ENCODE data around the gene DNASE1L2. TPM values are rescaled to one million over a fixed set of nuclear protein-coding genes. Genes with fewer than 3 reads are reported as not detected.

DNASE1L2 gene
- total and polyA plus RNA-seq, 4 experiments from 2014 or later: 3.9 to 4.8 TPM; not detected in 2

- Mint-ChIP-seq H3K4me3 (no peak overlapping the region), H3K4me1 (peaks cover 0 to 9% (median 0%) of the 10 kb centered on the region in 4 donors), H3K27me3 (peaks cover 0 to 1% of the 10 kb centered on the region in 2 donors), H3K9me3 (no peaks in the 10 kb centered on the region), H3K27ac (no peak overlapping the region), H3K36me3 (peaks cover 10 to 26% of the 10 kb centered on the region in 2 donors)
- no peak for DNase-seq
- Histone ChIP-seq H3K27me3 (ENCODE audit: insufficient read depth, low read length) (no peaks in the 10 kb centered on the region), H3K36me3 (ENCODE audit: insufficient read depth, low read length) (peaks cover 33% of the 10 kb centered on the region), H3K4me1 (ENCODE audit: insufficient read depth, low read length) (no peaks in the 10 kb centered on the region), H3K9me3 (ENCODE audit: control insufficient read depth in 1 of 2, low read length in 2 of 2) (no peaks in the 10 kb centered on the region), H3K27ac (ENCODE audit: low read depth, low read length) (no peak overlapping the region), H3K4me3 (ENCODE audit: low read length in 2 of 2) (no peak overlapping the region)
- ChIA-PET CTCF (ENCODE audit: partially characterized antibody) (no interaction called here), POLR2A (ENCODE audit: partially characterized antibody) (no interaction called here)
- intact Hi-C loops (cut with micrococcal nuclease): no loop called here
These were observed 1.5 kb upstream of the DNASE1L2 start for GRCh38 chr16:2234813-2235170.

- no peak overlapping the region for H3K27ac Mint-ChIP-seq
- no peaks in the 10 kb centered on the region for H3K9me3 Mint-ChIP-seq
- no peak overlapping the region for H3K4me3 Mint-ChIP-seq
- Histone ChIP-seq H3K4me1 (ENCODE audit: insufficient read depth, low read length) (no peaks in the 10 kb centered on the region), H3K36me3 (ENCODE audit: insufficient read depth, low read length) (peaks cover 29% of the 10 kb centered on the region), H3K27me3 (ENCODE audit: insufficient read depth, low read length) (no peaks in the 10 kb centered on the region), H3K27ac (ENCODE audit: low read depth, low read length) (no peak overlapping the region), H3K9me3 (ENCODE audit: control insufficient read depth in 1 of 2, low read length in 2 of 2) (no peaks in the 10 kb centered on the region), H3K4me3 (ENCODE audit: low read length in 2 of 2) (no peak overlapping the region)
- peaks cover 0 to 9% (median 0%) of the 10 kb centered on the region in 4 donors for H3K4me1 Mint-ChIP-seq
- peaks cover 6 to 21% of the 10 kb centered on the region in 2 donors for H3K36me3 Mint-ChIP-seq
- CTCF ChIA-PET (ENCODE audit: partially characterized antibody): no interaction called here
- POLR2A ChIA-PET (ENCODE audit: partially characterized antibody): no interaction called here
- intact Hi-C loops (cut with micrococcal nuclease): no loop called here
- DNase-seq: no peak
- no peaks in the 10 kb centered on the region for H3K27me3 Mint-ChIP-seq
These were observed 1.0 kb upstream of the DNASE1L2 start for GRCh38 chr16:2235234-2235651.

GRCh38 chr16:2235695-2236336, 428 bp upstream of the DNASE1L2 start:
- intact Hi-C loops (cut with micrococcal nuclease): no loop called here
- Histone ChIP-seq H3K27me3 (ENCODE audit: insufficient read depth, low read length) (no peaks in the 10 kb centered on the region), H3K36me3 (ENCODE audit: insufficient read depth, low read length) (peaks cover 29% of the 10 kb centered on the region), H3K27ac (ENCODE audit: low read depth, low read length) (no peak overlapping the region), H3K4me3 (ENCODE audit: low read length in 2 of 2) (no peak overlapping the region), H3K4me1 (ENCODE audit: insufficient read depth, low read length) (no peaks in the 10 kb centered on the region), H3K9me3 (ENCODE audit: control insufficient read depth in 1 of 2, low read length in 2 of 2) (no peaks in the 10 kb centered on the region)
- peaks cover 0 to 9% (median 0%) of the 10 kb centered on the region in 4 donors for H3K4me1 Mint-ChIP-seq
- POLR2A ChIA-PET (ENCODE audit: partially characterized antibody): interaction anchor here (0.9 to 1.1 kb wide), 2 partner anchors 17 to 20 kb away, joined by 3 to 5 read pairs; no protein-coding TSS in a partner anchor
- no peak overlapping the region for H3K27ac Mint-ChIP-seq
- no peaks in the 10 kb centered on the region for H3K27me3 Mint-ChIP-seq
- CTCF ChIA-PET (ENCODE audit: partially characterized antibody): no interaction called here
- no peaks in the 10 kb centered on the region for H3K9me3 Mint-ChIP-seq
- H3K4me3 Mint-ChIP-seq: no peak overlapping the region
- no peak for DNase-seq
- H3K36me3 Mint-ChIP-seq: peaks cover 5 to 18% of the 10 kb centered on the region in 2 donors

GRCh38 chr16:2237102-2237482, 848 bp downstream of the DNASE1L2 start:
- POLR2A ChIA-PET (ENCODE audit: partially characterized antibody): no interaction called here
- no peak overlapping the region for H3K27ac Mint-ChIP-seq
- H3K27ac ChIP-seq (ENCODE audit: low read depth, low read length): no peak overlapping the region
- H3K4me1 ChIP-seq (ENCODE audit: insufficient read depth, low read length): no peaks in the 10 kb centered on the region
- no peak for DNase-seq
- H3K4me3 Mint-ChIP-seq: no peak overlapping the region
- peaks cover 19% of the 10 kb centered on the region for H3K36me3 ChIP-seq (ENCODE audit: insufficient read depth, low read length)
- no peak overlapping the region for H3K4me3 ChIP-seq (ENCODE audit: low read length in 2 of 2)
- peaks cover 0 to 9% (median 0%) of the 10 kb centered on the region in 4 donors for H3K4me1 Mint-ChIP-seq
- H3K9me3 ChIP-seq (ENCODE audit: control insufficient read depth in 1 of 2, low read length in 2 of 2): no peaks in the 10 kb centered on the region
- intact Hi-C loops (cut with micrococcal nuclease): no loop called here
- H3K27me3 Mint-ChIP-seq: no peaks in the 10 kb centered on the region
- peaks cover 5 to 13% of the 10 kb centered on the region in 2 donors for H3K36me3 Mint-ChIP-seq
- CTCF ChIA-PET (ENCODE audit: partially characterized antibody): no interaction called here
- no peaks in the 10 kb centered on the region for H3K27me3 ChIP-seq (ENCODE audit: insufficient read depth, low read length)
- no peaks in the 10 kb centered on the region for H3K9me3 Mint-ChIP-seq

GRCh38 chr16:2237493-2238149, 1.4 kb downstream of the DNASE1L2 start:
- H3K27me3 Mint-ChIP-seq: no peaks in the 10 kb centered on the region
- H3K4me3 ChIP-seq (ENCODE audit: low read length in 2 of 2): no peak overlapping the region
- no peak overlapping the region for H3K27ac ChIP-seq (ENCODE audit: low read depth, low read length)
- H3K36me3 Mint-ChIP-seq: peaks cover 8 to 16% of the 10 kb centered on the region in 2 donors
- H3K4me1 Mint-ChIP-seq: peaks cover 0 to 9% (median under 1%) of the 10 kb centered on the region in 4 donors
- H3K36me3 ChIP-seq (ENCODE audit: insufficient read depth, low read length): peaks cover 20% of the 10 kb centered on the region
- ChIA-PET POLR2A (ENCODE audit: partially characterized antibody) (interaction anchor here (0.5 kb wide), 1 partner anchor 82 kb away, joined by 3 read pairs; no protein-coding TSS in a partner anchor), CTCF (ENCODE audit: partially characterized antibody) (no interaction called here)
- no peaks in the 10 kb centered on the region for H3K4me1 ChIP-seq (ENCODE audit: insufficient read depth, low read length)
- H3K27ac Mint-ChIP-seq: no peak overlapping the region
- no peaks in the 10 kb centered on the region for H3K9me3 ChIP-seq (ENCODE audit: control insufficient read depth in 1 of 2, low read length in 2 of 2)
- intact Hi-C loops (cut with micrococcal nuclease): no loop called here
- no peak for DNase-seq
- H3K4me3 Mint-ChIP-seq: no peak overlapping the region
- H3K9me3 Mint-ChIP-seq: no peaks in the 10 kb centered on the region
- H3K27me3 ChIP-seq (ENCODE audit: insufficient read depth, low read length): no peaks in the 10 kb centered on the region

GRCh38 chr16:2238150-2238837, 2.0 kb downstream of the DNASE1L2 start:
- no peaks in the 10 kb centered on the region for H3K9me3 Mint-ChIP-seq
- CTCF ChIA-PET (ENCODE audit: partially characterized antibody): no interaction called here
- Histone ChIP-seq H3K36me3 (ENCODE audit: insufficient read depth, low read length) (peaks cover 17% of the 10 kb centered on the region), H3K27me3 (ENCODE audit: insufficient read depth, low read length) (no peaks in the 10 kb centered on the region), H3K27ac (ENCODE audit: low read depth, low read length) (no peak overlapping the region), H3K4me3 (ENCODE audit: low read length in 2 of 2) (no peak overlapping the region), H3K4me1 (ENCODE audit: insufficient read depth, low read length) (no peaks in the 10 kb centered on the region), H3K9me3 (ENCODE audit: control insufficient read depth in 1 of 2, low read length in 2 of 2) (no peaks in the 10 kb centered on the region)
- intact Hi-C loops (cut with micrococcal nuclease): no loop called here
- no peak overlapping the region for H3K27ac Mint-ChIP-seq
- H3K27me3 Mint-ChIP-seq: no peaks in the 10 kb centered on the region
- peak in 1 of 5 donors; percentile 36 for DNase-seq
- H3K36me3 Mint-ChIP-seq: peaks cover 8 to 13% of the 10 kb centered on the region in 2 donors
- H3K4me1 Mint-ChIP-seq: peaks cover 0 to 9% (median under 1%) of the 10 kb centered on the region in 4 donors
- no peak overlapping the region for H3K4me3 Mint-ChIP-seq
- POLR2A ChIA-PET (ENCODE audit: partially characterized antibody): interaction anchor here (0.5 to 1.8 kb wide), 2 partner anchors 12 to 81 kb away, joined by 3 to 7 read pairs; no protein-coding TSS in a partner anchor

All from CD4-positive, alpha-beta memory T cell (primary cell).